Ovary (tissue), 9 donors: Measurements from ENCODE around the gene RAD23B. TPM values are rescaled to one million over a fixed set of nuclear protein-coding genes. Genes with fewer than 3 reads are reported as not detected.

Experiments
- DNase-seq, 5 donors: peaks; one replicate each; pipeline ENCODE4 v3.0.0-alpha.2; 2019 to 2020
- H3K27ac ChIP-seq, 2 donors: fragments of 200-600 bp; one replicate each; pipeline versions ENCODE4 v1.5.1 to v1.8.0; 2019 to 2022
- H3K27me3 ChIP-seq: fragments of 200-600 bp; one replicate; pipeline ENCODE4 v1.8.0; 2022
- H3K36me3 ChIP-seq: fragments of 200-600 bp; sonication (generic); one replicate; pipeline ENCODE4 v1.5.1; 2019
- H3K4me1 ChIP-seq: one replicate; pipeline ENCODE4 v1.8.1; 2013; ENCODE audit warnings: mild to moderate bottlenecking, moderate library complexity; ENCODE audit not compliant: insufficient read depth
- H3K4me3 ChIP-seq: fragments of 200-600 bp; sonication (generic); one replicate; pipeline ENCODE4 v1.5.1; 2017
- H3K9me3 ChIP-seq, 2 donors: fragments of 200-600 bp in 1 of 2; sonication (generic) in 1 of 2; one replicate each; pipeline versions ENCODE4 v1.5.1 to v1.8.1; 2013 to 2019; ENCODE audit warnings: mild to moderate bottlenecking in 1 of 2, moderate library complexity in 1 of 2
- EP300 ChIP-seq: sonication (generic); formaldehyde crosslinking; IDR thresholded peaks from one replicate; pipeline ENCODE4 v1.6.1; 2017; ENCODE audit warnings: antibody characterized with exemption
- POLR2A ChIP-seq: fragments of 450-650 bp; IDR thresholded peaks from one replicate; pipeline ENCODE4 v1.6.1; 2017; ENCODE audit warnings: antibody characterized with exemption, mild to moderate bottlenecking, moderate library complexity
- WGBS, 3 donors: extraction: QIAGEN DNeasy Blood & Tissue Kit in 1 of 3; methylation state at CpG; one replicate each; pipeline versions ENCODE4 v1.1.5 to v1.1.7; 2013 to 2017; 5-methylcytosine and 5-hydroxymethylcytosine counted together
- intact Hi-C, 4 donors: fragments of 100-400 bp; cut with DNase I; formaldehyde crosslinking; loops; one replicate each; pipeline versions ENCODE4 v1.11.0 to v1.15.1; 2022 to 2023
- polyA plus RNA-seq, 2 donors: library from polyadenylated mRNA; stranded (reverse); fragments of 200-250 nt in 1 of 2; fragments of 350-450 nt in 1 of 2; fragmentation: Illumina TruSeq in 1 of 2; extraction: RNeasy Lipid Tissue Mini Kit (QIAGEN cat#74804) in 1 of 2; gene quantifications; one replicate each; pipeline ENCODE4 v1.2.3, GENCODE V29; 2013 to 2014
- total RNA-seq, 7 donors: library from RNA; depleted of rRNA in 2 of 7; stranded (reverse); fragments of >200 nt in 2 of 7; fragmentation: NEBNext Ultra II Directional in 3 of 7; extraction: Animal tissue kit (Norgen Biotek cat#: 25700) in 3 of 7; gene quantifications; one replicate each; pipeline versions ENCODE4 v1.1.0 to v1.2.4, GENCODE V29; 2016 to 2023
- TF ChIP-seq, protein P1 (sequence below), 3 donors: fragments of 450-650 bp in 2 of 3; fragments of 200-600 bp in 1 of 3; IDR thresholded peaks; one replicate each; pipeline versions ENCODE4 v1.5.1 to v1.8.0; 2016 to 2022; ENCODE audit warnings: antibody characterized with exemption in 3 of 3, mild to moderate bottlenecking in 1 of 3
- donor health status: DM: no; HTN: no; CAD: no; lungs with moderate emphysema.
- donor health status: DM: no; HTN: no; CAD: no.
- donor health status: Bipolar disorder and iron deficiency.
- donor health status: DM: yes; HTN: yes; CAD: no.
- donor health status: DM: no; HTN: no; CAD: no.
- donor health status: DM: yes; HTN: yes; CAD: no.

Gene RAD23B
- total and polyA plus RNA-seq, 9 donors = 42.8 to 101 (median 81.3) TPM

DNA sequence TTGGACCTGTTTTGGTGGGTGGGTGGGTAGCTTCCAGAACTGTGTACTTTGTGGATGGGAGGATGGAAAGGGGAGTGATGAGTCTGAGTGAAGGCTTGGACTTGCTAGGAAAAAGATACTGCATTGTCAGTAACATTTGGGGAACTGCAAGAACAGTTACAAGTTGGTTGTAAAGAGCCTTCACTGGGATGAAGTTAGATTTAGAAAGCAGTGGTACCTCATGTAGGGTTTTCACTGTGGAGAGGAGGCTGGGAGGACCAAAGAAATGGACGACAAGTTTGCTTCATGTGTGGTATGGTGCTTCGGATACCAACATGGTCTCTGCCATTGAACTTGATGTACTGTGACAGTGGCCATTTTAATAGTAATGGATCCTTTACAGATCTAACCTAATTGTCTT is 50.3 kb downstream of the RAD23B start:
- Histone ChIP-seq H3K36me3 (no peaks in the 10 kb centered on the region), H3K27me3 (no peaks in the 10 kb centered on the region), H3K27ac (no peak overlapping the region), H3K4me3 (no peak overlapping the region), H3K9me3 (no peaks in the 10 kb centered on the region), H3K4me1 (no peaks in the 10 kb centered on the region)
- intact Hi-C loops = no loop called here
- DNase-seq = no peak
- WGBS, 3 donors = 92 to 98% (median 97%) methylated on average over 2 of the region's 2 CpGs
- TF ChIP-seq POLR2A = no peak
- no peak for TF ChIP-seq EP300
- TF ChIP-seq, protein P1, sequence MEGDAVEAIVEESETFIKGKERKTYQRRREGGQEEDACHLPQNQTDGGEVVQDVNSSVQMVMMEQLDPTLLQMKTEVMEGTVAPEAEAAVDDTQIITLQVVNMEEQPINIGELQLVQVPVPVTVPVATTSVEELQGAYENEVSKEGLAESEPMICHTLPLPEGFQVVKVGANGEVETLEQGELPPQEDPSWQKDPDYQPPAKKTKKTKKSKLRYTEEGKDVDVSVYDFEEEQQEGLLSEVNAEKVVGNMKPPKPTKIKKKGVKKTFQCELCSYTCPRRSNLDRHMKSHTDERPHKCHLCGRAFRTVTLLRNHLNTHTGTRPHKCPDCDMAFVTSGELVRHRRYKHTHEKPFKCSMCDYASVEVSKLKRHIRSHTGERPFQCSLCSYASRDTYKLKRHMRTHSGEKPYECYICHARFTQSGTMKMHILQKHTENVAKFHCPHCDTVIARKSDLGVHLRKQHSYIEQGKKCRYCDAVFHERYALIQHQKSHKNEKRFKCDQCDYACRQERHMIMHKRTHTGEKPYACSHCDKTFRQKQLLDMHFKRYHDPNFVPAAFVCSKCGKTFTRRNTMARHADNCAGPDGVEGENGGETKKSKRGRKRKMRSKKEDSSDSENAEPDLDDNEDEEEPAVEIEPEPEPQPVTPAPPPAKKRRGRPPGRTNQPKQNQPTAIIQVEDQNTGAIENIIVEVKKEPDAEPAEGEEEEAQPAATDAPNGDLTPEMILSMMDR (IDR thresholded peaks at IDR 0.05) = no peak

DNA sequence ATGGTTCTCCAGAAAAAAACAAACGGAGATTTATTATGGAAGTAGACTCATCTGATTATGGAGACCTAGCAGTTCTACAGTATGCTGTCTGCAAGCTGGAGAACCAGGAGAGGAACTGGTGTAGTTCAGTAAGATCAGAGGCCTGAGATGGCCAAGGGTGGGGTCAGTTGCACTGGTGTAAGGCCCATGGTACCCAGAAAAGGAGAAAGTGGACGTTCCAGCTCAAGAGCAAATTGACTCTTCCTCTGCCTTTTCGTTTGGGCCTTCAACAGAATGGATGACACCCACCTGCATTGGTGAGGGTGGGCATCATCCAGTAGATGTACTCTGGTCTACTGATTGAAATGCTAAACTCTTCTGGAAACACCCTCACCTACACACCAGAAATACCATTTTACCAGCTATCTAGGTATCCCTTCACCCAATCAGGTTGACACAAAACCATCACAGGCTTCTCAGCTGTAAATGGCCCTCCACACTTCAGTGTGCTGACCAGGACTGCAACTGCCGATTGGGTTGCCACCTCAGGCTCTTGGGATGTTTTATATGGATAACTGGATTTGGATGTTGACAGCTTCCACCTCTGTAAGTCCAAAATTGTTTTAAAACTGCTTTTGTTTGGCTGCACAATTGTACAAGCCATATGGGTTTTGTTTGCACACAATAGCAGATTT is 51.2 kb downstream of the RAD23B start:
- no peak for DNase-seq
- TF ChIP-seq, protein P1 (IDR thresholded peaks at IDR 0.05) = no peak
- no peak for TF ChIP-seq EP300
- no peak for TF ChIP-seq POLR2A
- no peaks in the 10 kb centered on the region for H3K27me3 ChIP-seq
- no peaks in the 10 kb centered on the region for H3K4me1 ChIP-seq
- intact Hi-C loops = no loop called here
- H3K9me3 ChIP-seq = no peaks in the 10 kb centered on the region
- 87 to 91% (median 89%) methylated on average over 4 of the region's 4 CpGs for WGBS, 3 donors
- H3K4me3 ChIP-seq = no peak overlapping the region
- H3K27ac ChIP-seq = no peak overlapping the region
- no peaks in the 10 kb centered on the region for H3K36me3 ChIP-seq

DNA sequence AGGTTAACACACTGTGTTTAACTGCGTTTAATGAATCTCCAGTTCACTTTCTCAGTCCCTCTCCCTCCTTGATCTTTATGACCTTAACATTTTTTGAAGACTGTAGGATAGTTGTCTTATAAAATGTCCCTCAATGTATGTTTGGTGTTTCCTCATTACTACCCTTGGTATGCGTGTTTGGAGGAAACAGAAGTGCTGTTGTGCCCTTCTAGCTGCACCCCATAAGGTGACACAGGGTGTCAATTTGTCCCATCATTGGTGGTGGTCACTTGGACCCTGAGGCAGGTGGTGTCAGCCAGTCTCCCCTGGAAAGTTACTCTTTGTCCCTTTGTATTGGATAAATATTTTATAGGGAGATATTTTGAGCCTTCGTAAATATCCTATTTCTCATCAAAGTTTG is 52.3 kb downstream of the RAD23B start:
- Histone ChIP-seq H3K36me3 (no peaks in the 10 kb centered on the region), H3K27ac (no peak overlapping the region), H3K4me1 (no peaks in the 10 kb centered on the region), H3K9me3 (no peaks in the 10 kb centered on the region), H3K4me3 (no peak overlapping the region), H3K27me3 (no peaks in the 10 kb centered on the region)
- intact Hi-C loops = loop anchor here in 1 of 4 donors (5.0 kb wide), 1 partner anchor 88 kb away; no protein-coding TSS in a partner anchor
- no peak for DNase-seq
- WGBS, 3 donors = 91 to 95% (median 93%) methylated on average over 3 of the region's 3 CpGs
- TF ChIP-seq POLR2A (no peak), EP300 (no peak)
- TF ChIP-seq, protein P1 (IDR thresholded peaks at IDR 0.05) = no peak

DNA sequence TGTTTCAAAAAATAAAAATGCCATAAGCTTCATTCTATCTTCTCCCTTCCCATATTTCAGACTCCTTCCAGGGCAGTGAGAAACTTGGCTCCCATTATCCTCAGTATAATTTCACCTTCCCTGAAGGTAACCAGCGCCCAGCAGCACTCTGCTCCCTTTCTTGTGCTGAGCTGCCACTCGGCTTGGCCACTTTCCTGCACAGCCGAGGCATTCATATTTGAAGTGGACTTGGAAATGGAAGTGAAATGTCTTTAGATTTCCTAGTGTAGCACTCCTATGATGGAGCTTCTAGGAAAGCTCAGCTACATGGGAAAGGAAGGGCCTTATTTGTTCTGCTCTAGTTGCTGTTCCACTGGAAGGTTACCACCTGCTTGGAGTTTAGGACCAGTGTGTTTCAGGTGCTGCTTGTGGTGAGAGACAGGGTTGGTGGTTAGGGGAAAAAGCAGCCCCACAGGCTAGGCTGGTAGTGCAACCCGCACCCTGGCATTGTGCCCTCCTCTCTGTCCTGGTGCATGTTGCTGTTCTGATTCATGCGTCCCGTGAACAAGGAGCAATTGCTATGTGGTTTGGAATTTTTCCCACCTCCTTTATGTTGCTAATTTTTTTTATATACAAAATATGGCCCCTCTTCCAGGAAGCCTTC is 53.8 kb downstream of the RAD23B start:
- H3K9me3 ChIP-seq = no peaks in the 10 kb centered on the region
- no peak for TF ChIP-seq EP300
- no peak for TF ChIP-seq POLR2A
- TF ChIP-seq, protein P1 (IDR thresholded peaks at IDR 0.05) = no peak

More for the DNA sequence above, 53.8 kb downstream of the RAD23B start:
- 65 to 74% (median 66%) methylated on average over 6 of the region's 6 CpGs for WGBS, 3 donors
- no peak for DNase-seq
- Histone ChIP-seq H3K36me3 (no peaks in the 10 kb centered on the region), H3K27me3 (no peaks in the 10 kb centered on the region), H3K4me1 (peaks cover 2% of the 10 kb centered on the region), H3K4me3 (no peak overlapping the region), H3K27ac (no peak overlapping the region)
- intact Hi-C loops = loop anchor here in 1 of 4 donors (5.0 kb wide), 1 partner anchor 90 kb away; no protein-coding TSS in a partner anchor
